ENCODE results near the gene C1QTNF1. TPM values are rescaled to one million over a fixed set of nuclear protein-coding genes. Genes with fewer than 3 reads are reported as not detected.
"Not testable (repeated sequence)": the region's sequence is repeated elsewhere in the genome, so short reads cannot be mapped to it uniquely, and the experiment has no call there.

The C1QTNF1 gene
- total RNA-seq, 1 experiment from 2014 or later = 0.56 TPM

DNA sequence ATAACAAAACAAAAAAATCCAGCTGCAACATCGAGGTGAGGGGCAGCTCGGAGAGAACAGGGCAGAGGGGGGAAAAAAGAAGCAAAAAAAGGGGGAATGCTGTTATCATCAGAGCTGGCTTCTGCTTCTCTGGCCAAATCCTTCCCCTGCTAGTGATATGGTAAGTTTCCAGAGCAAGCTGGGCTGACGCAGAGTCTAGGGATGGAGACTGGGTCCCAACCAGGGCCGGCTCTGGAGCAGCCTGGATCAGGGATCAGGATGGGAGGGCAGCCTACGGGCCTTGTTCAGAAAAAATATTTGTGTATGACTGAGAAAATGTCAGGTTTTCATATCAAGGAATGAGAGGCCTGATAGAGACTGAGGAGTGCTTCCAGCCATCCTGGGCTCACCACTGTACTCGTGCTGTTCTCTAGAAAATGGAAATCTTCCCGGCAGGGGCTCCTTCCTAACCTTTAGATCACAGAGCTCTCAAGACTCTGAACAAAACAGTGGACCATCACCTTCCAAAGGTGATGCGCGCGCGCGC, 726 bp upstream of the C1QTNF1 start:
- DNase-seq (ENCODE audit: low spot score) = no peak

DNA sequence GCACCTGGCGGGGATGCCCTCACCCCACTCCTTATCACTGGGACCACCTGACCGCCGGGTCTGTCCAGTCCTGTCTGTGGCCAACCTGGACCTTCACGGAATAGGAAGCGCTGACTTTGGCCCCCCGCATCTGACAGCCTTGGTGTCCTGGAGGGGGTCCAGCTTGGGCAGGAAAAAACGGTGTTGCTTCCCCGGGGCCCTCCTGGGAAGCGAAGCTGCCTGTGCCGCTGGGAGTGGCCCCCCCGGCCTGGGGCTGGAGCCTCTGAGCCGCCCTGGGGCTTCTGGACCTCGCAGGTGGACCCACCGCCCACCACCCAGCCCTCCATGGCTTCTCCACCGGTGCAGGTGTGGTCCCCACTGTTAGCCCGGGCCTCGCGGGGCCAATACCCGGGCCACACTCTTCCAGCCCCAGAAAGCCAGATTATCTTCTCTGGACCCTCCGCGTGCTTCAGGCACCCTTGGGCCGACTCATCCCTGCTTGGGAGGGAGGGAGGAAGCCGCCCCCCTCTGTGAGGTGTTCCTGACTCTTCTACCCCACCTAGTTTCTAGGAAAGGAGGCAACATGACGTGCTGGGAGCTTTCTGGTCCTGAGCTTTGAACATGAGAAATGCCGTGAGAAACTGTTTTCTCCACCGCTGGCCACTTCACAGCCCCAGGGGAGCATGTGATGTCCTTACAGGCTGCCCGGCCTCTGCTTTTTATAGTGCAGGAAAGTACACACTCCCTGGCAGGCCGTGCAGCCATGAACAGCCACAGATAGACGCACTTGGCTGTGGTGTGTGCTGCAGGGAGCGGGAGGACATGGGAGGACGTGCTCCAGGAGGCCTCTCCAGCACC, 1.1 kb downstream of the C1QTNF1 start:
- no peak for DNase-seq (ENCODE audit: low spot score)

DNA sequence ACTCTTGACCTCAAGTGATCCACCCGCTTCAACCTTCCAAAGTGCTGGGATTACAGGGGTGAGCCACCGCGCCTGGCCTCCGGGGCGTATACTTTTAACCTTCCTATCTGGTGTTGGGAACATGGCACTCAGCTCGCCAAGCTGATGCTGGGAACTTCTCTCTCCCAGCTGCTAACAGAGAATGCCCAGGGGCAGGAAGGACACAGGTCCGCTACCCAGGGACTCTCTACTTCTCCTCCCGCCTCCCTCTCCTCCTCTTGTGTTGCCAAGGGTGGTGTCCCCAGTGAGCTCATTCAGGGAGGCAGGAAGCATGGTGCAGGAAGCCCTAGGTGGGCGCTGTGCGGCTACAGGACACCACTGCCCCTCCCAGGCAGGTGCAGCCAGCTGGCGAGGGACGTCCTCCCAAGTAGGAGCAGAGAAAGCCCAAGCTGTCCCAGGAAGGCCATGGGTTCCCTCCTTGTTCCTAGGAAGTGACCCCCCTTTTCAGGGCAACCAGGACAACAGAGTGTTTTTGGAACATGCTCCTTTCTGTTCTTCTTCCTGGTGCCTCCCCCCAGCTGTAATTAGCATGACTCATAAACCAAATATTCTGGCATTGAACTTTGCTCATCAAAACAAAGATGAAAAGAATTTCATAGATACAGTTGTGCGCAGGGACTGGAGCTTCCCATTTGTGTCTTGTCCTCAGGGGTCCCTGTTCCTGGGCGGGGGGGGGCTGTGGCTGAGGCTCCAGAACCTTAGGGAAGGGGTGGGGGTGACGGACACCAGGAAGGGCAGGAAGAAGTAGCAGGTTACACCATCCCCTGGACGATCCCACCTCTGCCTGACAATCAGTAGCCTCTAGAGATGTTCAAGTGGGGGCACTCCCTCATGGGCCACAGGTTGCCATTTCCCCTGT, 2.7 kb downstream of the C1QTNF1 start:
- peak; percentile 75 for DNase-seq (ENCODE audit: low spot score)

DNA sequence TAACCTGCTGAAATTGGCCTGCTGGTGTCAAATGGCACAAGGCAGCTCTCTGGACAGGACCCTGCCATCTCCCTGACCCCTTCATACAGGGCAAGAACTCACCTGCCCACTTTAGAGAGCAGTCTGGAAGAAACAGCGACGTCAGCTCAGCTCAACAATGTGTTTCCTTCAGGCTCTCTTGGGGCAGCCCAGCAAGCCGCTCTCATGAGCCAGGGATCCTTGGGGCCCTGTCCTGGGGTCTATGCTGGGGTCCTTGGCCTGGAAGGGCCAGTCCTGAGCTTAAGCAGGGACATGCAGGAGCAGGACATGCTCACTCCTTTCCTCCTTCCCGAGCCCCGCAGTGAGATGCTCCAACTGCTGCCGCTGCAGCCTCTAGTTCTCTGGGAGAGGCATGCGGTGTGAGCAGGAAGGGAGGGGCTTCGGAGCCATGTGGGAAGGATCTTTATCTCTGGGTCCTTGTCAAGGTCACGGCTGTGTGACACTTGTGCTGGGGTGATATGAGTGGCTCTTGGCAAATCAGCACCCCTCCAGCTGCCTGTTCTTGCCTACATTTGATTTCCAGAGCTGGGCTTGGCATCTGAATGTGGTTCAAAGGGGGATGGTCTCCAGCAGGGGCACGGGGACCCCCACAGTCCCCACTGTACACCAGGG, 3.4 kb downstream of the C1QTNF1 start:
- no peak for DNase-seq (ENCODE audit: low spot score)

DNA sequence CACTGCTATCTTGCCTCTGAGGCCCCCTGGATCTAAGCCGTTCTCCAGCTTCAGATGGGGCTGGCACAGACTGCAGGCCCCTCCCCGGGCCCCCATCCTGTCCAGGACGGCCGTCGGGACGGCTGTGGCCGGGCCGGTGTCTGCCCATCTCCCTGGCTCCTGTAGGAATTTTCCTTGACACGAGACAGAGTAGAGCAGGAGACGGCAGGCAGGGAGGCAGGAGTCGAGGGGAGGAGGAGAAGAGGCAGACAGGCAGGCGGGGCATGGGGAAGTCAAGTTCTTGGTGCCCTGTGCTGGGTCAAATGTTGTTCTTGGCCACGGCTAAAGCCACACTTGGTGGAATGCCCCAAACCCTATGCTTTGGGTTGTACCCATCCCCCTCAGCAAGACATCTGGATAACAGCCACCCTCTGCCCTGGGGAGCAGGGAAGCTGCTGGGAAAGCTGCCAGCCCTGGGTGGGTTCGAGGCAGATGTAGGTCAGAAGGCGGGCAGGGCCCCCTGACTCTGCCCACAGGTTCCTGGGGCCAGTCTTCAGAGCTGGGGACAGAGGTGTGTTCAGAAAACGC, 4.0 kb downstream of the C1QTNF1 start:
- peak; percentile 82 for DNase-seq (ENCODE audit: low spot score)

DNA sequence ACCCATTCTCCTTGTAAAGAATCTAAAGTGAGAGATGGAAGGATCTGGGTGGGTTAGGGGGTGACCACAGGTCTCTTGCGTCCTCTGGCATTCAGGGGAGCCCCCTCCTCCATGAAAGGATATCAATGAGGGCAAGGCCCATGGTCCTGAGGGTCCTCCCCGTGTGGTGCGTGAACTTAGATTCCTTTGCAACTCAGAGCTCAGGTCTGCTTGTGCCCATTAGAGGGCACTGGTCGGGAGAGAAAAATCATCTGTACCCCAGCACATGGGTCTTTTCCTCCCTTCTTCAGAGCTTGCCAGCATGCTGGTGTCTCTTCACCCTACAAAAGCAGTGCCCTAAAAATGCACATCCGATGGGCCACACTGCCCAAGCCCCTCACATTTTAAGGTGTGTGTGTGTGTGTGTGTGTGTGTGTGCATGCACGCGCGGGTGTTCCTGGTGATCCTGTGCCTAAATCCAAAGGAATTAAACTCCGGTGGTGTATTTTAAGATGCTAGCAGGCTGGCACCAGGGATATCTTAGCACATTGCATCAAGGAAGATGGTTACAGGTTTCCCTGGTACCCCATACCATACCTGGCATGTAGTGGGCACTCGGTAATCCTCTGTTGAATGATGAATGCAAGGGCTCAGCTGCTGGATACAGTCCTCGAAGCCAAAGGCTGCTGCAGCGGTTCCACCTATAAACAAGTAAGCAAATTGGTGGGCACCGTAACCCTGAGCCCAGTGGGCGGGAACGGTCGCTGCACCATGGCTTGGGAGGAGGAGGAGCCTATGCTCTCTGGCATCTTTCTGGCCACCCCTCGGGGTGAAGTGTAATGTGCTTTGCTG, 4.7 kb downstream of the C1QTNF1 start:
- peak; percentile 48 for DNase-seq (ENCODE audit: low spot score)

DNA sequence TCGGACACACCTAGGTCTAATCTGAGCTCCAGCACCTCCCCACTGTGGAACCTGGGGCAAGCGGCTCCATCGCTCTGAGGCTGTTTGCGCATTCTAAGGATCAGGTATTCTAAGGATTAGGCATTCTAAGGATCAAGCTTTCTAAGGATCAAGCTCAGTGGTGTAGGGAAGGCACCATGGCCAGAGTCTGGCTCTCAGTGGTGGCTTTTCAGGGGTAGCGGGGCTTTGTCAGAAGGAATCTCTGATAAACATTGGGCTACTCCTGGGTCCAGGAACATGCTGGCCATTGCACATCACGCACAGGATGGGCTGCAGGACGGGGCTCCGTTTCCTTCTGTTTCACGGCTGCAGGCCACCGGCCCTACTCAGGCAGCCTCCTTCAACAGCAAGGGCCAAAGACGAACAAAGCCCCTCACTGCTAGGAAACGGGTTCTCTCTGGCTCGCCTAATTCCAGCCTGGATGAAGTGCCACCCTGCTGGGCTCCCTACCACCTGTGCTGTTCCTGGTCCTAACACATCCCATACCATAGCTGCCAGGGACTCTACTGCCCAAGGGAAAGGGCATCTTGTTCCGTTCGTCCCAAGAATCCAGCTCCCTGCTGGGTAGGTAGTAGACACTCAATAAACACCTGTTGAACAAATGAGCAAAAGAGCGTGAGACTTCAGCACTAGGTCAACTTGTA, 5.5 kb downstream of the C1QTNF1 start:
- DNase-seq (ENCODE audit: low spot score) = no peak

DNA sequence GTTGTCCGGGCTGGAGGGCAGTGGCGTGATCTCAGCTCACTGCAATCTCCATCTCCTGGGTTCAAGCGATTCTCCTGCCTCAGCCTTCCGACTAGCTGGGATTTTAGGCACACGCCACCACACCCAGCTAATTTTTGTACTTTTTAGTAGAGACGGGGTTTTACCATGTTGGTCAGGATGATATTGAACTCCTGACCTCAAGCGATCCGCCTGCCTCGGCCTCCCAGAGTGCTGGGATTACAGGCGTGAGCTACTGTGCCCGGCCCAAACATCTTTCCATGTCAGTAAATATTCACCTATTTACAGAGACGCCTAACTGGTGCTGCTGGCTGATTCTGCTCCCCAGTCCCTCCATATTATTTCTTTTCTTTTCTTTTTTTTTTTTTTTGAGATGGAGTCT, 6.7 kb downstream of the C1QTNF1 start:
- DNase-seq (ENCODE audit: low spot score) = not testable (repeated sequence)

DNA sequence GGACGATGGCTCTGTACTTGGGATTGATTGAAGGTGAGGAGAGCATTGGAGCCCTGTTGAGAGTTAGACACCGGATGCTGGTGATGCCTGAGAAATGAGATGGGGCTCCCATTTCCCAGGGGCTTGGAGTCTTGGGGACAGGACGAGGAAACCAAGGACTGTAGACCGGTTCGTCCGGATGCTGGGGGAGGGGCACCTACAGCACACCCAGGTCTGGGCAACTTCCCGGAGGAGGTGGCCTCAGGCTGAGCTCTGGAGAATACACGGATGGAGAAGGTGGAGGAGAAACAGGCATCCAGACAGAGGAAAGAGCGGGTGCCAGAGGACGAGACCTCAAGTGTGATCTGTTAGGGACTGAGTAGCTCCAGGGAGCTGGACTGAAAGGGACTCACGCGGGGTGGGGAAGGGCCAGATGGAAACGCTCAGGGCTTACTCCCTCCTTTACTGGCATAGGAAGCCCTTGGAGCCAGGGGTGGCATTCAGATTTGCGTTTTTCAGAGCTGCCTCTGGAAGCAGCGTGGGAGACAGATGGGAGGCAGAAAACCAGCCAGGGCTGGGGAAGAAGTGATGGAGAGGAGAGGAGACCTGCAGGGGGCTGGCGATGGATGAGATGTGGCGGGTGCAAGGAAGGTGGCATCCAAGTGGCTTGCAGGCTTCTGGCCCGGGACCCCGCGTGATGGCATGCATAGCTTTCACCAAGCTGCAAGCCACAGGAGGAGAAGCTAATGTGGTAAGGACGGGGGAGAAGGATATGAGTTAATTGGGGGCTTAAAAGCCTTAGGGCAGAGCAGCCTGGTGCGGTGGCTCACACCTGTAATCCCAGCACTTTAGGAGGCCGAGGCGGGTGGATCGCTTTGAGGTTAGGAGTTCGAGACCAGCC, 8.3 kb downstream of the C1QTNF1 start:
- no peak for DNase-seq (ENCODE audit: low spot score)

DNA sequence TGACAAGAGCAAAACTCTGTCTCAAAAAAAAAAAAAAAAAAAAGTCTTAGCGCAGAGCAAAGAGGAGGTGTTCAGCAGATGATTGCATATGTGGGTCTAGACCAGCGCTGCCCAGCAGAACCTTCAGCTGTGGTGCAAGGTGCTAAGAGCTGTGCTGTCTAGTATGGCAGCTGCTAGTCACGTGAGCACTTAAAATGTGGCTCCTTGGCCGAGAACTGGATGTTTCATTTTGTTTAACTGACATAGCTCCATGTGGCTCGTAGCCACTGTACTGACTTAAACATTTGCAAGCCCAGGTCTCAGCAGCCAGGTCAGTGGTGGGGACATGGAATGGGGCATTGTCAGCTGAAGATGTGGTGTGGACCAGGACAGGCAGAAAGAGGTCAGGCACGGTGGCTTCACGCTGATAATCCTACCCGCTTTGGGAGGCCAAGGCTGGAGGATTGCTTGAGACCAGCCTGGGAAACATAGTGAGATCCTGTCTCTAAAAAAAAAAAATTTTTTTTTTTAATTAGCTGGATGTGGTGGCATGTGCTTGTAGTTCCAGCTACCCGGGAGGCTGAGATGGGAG, 9.2 kb downstream of the C1QTNF1 start:
- DNase-seq (ENCODE audit: low spot score) = no peak

DNA sequence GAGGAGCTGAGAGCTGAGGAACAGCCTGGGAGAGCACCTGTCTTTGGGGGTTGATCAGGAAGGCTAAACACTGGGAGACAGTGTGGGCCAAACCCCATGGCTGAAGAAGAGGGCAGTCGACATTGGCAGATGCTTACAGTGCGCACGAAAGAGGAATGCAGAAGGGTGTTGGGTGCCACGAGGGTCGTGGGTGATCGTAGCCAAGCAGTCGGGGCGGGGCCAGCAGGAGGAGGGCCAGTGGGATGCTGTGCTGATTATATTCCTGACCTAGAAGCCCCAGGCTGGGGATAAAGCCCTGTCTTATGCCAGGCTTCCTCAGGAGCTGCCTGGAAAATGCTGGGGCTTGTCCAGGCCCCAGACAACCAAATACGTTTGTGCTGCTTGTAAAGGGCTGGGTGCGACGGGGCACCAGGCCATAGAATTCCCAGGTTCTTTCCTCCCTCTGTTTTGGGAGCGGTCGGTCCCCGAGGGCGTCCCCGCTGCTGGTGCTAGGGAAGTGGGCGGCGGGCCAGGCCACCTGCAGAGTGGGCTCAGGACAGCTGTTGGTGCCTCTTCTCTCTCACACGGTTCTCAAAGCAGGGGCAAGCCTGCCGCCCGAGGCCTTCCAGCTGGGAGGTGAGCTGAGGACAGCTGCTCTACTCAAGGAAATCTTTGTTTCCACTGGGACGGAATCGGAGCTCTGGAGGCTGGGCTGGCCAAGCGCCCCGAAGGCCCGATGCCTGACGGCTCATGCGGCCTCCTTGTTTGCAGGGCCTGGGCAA, 10.0 kb downstream of the C1QTNF1 start:
- no peak for DNase-seq (ENCODE audit: low spot score)

DNA sequence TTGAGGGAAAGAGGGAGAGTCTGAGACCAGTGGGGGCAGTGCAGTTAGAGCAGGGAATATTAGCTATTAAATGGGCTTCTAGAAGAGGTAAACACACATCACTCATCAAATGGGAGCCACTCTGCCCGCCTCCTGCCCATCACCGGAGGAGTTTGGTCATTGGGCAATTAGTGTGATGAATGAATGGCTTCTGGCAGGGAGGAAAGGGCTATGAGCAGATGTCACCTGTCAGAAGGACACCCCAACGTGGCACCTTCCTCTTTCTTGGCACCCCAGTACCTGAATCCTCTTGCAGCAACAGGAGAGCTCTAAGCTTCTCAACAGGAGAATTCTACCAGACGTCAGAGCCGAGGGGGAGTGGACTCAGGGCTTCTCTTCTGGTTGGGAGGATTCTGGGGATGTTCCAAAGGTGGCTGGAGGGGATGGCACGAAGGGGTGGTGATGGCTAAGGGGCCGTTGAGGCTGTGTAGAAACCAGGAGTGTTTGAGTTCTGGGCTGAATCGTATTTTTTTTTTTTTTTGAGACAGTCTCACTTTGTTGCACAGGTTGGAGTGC, 11.0 kb downstream of the C1QTNF1 start:
- DNase-seq (ENCODE audit: low spot score) = no peak

DNA sequence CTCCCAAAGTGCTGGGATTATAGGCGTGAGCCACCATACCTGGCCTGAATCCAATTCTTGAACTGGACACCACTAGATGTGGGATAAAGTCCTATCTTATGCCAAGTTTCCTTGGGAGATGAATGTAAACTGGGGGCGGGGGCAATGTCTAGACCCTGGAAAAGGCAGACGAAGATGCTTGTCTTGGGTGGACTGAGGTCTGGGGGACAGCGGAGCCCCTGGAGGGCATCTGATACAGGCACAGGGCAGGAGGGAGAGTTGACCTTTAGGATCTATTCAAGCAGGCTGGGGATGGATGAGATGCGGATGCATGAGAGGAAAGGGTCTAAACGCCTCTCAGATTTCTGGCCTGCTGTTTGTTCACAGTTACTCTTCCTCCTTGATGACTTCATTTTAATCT, 11.7 kb downstream of the C1QTNF1 start:
- DNase-seq (ENCODE audit: low spot score) = no peak

DNA sequence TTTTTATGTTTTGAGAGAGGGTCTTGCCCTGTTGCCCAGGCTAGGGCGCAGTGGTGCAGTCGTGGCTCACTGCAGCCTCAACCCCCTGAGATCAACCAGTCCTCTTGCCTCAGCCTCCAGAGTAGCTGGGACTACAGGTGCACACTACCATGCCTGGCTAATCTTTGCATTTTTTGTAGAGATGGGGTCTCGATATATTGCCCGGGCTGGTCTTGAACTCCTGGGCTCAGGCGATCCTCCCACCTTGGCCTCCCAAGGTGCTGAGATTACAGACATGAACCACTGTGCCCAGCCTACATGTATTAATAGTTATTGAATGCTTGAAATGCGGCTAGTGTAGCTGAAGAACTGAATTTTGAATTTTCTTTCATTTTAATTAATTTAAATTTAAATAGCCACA, 12.2 kb downstream of the C1QTNF1 start:
- DNase-seq (ENCODE audit: low spot score) = no peak

DNA sequence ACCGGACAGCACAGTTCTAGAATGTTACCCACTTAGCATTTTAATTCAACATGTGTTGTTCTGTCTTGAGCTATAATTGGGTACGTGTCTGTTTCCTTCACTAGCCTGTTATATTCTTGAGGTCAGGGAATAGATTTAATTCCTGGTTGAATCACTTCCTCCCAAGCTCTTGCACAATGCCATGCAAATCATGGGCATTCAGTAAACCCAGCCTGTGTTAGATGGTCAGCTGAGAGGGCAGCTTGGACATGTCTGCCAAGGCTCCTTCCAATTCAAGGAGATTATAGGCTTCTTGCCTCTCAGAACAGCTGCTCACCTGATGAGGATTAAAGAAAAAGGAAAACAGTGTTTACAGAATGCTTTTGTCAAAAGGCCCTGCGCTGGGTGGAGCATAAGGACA, 12.6 kb downstream of the C1QTNF1 start:
- peak; percentile 91 for DNase-seq (ENCODE audit: low spot score)

DNA sequence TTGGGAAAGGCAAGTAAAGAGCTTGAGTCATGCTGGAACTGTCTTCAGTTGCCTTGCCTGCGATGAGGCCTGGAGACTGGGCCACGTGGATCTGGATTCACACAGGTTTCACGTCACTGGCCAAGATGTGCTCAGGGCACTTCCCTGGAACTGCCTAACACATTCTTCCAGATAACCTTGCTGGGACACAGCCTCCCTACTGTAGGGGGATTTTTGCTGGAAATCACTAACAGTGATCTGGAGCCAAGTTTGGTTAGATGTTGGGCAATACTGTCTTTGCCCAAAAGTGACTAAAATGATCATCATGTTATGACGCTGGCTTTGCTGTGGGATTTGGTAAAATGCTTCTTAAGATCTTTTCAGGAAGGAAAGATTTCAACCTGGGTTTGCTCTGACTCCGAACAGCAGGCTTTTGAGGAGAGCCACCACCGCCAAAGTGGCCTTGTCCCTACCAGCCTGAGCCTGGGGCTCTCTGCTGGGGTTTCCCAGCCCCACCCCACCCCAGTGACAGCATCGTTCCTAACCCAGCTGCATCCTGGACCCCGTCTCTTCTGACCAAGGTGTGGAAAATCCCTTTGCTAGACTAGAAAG, 14.7 kb downstream of the C1QTNF1 start:
- DNase-seq (ENCODE audit: low spot score) = peak; percentile 53

DNA sequence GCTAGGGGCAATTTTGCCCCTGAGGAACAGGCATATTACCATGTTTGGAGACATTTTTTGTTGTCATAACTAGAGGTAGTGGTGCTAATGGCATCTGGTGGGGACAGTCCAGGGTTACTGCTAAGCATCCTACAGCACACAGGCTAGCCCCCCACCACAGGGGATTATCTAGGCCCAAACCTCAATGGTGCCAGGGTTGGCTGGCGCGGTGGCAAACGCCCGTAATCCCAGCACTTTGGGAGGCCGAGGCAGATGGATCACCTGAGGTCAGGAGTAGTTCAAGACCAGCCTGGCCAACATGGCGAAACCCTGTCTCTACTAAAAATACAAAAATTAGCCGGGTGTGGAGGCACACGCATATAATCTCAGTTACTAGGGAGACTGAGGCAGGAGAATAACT, 15.2 kb downstream of the C1QTNF1 start:
- no peak for DNase-seq (ENCODE audit: low spot score)
